Body of pancreas (tissue), 4 donors: ENCODE results near the gene MANBA.

ENCODE experiments used
- POLR2A ChIP-seq, 3 donors: fragments of 450-650 bp; IDR thresholded peaks; one replicate each; pipeline ENCODE4 v1.6.1; 2016; ENCODE audit warnings: antibody characterized with exemption in 3 of 3, mild to moderate bottlenecking in 2 of 3
- TF ChIP-seq, protein P1 (sequence below), 7 experiments: fragments of 450-650 bp in 4 of 7; fragments of 200-600 bp in 3 of 7; sonication (generic) in 3 of 7; IDR thresholded peaks; one replicate each; pipeline ENCODE4 v1.5.1; 2016 to 2019; ENCODE audit warnings: antibody characterized with exemption in 7 of 7

DNA sequence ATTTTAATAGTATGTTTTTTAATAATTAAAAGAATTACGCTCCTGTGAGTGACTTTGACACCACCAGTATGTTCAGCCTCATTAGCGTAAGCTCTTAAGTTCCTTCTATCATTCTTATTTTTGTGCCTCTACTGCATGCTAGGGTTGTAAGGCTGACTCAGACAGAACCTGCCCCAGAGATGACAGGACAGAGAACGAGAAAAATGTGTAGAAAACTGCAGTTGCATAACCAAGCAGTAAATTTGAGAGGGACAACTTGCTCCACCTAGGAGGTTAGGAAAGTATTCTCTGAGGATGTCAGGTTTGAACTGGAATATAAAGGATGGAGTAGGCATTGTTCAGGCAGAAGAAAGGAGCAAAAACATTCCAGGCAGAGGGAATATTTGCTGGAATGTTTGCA lies 160.9 kb downstream of the MANBA start:
- TF ChIP-seq, protein P1, sequence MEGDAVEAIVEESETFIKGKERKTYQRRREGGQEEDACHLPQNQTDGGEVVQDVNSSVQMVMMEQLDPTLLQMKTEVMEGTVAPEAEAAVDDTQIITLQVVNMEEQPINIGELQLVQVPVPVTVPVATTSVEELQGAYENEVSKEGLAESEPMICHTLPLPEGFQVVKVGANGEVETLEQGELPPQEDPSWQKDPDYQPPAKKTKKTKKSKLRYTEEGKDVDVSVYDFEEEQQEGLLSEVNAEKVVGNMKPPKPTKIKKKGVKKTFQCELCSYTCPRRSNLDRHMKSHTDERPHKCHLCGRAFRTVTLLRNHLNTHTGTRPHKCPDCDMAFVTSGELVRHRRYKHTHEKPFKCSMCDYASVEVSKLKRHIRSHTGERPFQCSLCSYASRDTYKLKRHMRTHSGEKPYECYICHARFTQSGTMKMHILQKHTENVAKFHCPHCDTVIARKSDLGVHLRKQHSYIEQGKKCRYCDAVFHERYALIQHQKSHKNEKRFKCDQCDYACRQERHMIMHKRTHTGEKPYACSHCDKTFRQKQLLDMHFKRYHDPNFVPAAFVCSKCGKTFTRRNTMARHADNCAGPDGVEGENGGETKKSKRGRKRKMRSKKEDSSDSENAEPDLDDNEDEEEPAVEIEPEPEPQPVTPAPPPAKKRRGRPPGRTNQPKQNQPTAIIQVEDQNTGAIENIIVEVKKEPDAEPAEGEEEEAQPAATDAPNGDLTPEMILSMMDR (IDR thresholded peaks at IDR 0.05), result no peak
- no peak for TF ChIP-seq POLR2A (IDR thresholded peaks at IDR 0.05)
